ENCODE results near the gene NPY5R. TPM values are rescaled to one million over a fixed set of nuclear protein-coding genes. Genes with fewer than 3 reads are reported as not detected.
A peak's percentile ranks its signal among the peaks of the same experiment; 100 is the strongest.

Gene NPY5R
- total and polyA plus RNA-seq, 2 of the 13 experiments (the other 11 are each of a cell fraction or from before 2014, with no cell fraction given) = not detected

DNA sequence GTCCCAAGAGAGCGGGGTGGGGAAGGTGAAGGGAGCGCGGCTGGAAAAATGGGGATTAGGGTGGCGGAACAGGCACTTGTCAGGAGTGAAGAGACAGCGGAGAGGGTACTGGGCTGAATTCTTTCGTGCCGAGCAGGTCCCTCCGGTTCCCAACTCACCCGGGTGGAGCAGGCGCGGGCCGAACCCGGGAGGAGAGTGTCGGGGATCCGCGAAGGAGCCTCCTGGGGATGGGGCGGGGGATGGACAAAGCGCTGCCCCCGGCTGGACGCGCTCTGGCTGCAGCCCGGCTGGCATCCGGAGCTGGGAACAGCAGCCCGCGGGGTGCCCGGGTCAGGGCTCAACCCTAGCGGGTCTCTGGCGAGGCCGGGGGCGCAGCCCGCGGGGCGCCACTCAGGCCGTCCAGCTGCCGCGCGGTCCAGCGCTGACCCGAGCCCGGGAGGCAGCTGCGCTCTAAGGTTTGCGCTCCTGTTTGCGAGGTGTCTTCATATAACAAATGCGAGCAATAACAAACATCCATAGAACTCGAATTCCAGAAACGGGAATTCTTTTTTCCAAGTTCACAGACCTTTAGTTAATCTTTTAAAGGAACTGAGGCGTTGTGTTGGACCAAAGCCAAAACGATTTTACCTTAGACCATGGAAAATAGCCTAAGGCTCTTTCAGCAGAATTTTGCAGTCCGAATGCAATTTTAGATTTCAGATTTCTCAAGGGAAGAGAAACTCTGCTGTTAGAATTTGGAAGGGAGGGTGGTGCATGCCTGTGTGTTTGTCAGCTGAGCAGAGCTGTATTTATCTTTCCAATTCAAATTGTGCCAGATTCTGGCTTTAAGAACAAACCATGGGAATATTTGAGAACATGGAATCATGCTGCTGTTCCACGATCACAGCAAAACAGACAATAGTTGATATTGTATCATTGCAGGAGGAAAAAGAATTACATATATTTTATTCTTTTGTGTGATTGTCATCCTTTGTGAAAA is 744 bp downstream of the NPY5R start:
- ATAC-seq (peak; percentile 67), DNase-seq (ENCODE audit: low spot score) (no peak), FAIRE-seq (no peak)
- Histone ChIP-seq H3K36me3 (replicated peaks in 1 of 2; ENCODE audit: control insufficient read depth in 1 of 2, insufficient read depth in 2 of 2, low read length in 2 of 2) (no peaks in the 10 kb centered on the region), H3K4me2 (ENCODE audit: low read depth, low read length) (no peak overlapping the region), H3K4me1 (ENCODE audit: insufficient read depth, low read length) (no peaks in the 10 kb centered on the region), H3K27me3 (ENCODE audit: control insufficient read depth in 1 of 2, insufficient read depth in 2 of 2, low read length in 2 of 2) (no peaks in the 10 kb centered on the region; a peak in 1 of 5 replicates), H3K27ac (ENCODE audit: extremely low read length, insufficient read depth, low read length) (no peak overlapping the region), H2AFZ (ENCODE audit: low read length) (no peak overlapping the region), H3K9ac (ENCODE audit: insufficient read depth, low read depth, low read length) (no peak overlapping the region), H4K20me1 (ENCODE audit: insufficient read depth, low read length) (no peaks in the 10 kb centered on the region), H3K79me2 (ENCODE audit: insufficient read depth, low read length) (no peaks in the 10 kb centered on the region), H3K4me3 (replicated peaks in 1 of 3; ENCODE audit: insufficient read depth in 1 of 3, low read depth in 2 of 3, low read length in 3 of 3) (no peak overlapping the region), H3K9me3 (ENCODE audit: low read length) (no peaks in the 10 kb centered on the region)
- 7% methylated on average over 5 of the region's 50 CpGs for WGBS (ENCODE audit: low lambda C conversion rate)
- ChIA-PET CTCF (ENCODE audit: low intra/inter-chr PET ratio, low total read pairs) (no interaction called here), POLR2A (no interaction called here)
- in situ Hi-C loops (cut with HindIII; ENCODE audit: extremely low pct_ligation_motif_present, low pct_unique_long_range_greater_than_20kb) (no loop called here), intact Hi-C loops (cut with micrococcal nuclease; ENCODE audit: unreplicated experiment) (no loop called here)
- TF ChIP-seq SETDB1 (CRISPR knock-in tag; IDR thresholded peaks at IDR 0.05; ENCODE audit: borderline replicate concordance) = no peak
- TF ChIP-seq, protein P1, sequence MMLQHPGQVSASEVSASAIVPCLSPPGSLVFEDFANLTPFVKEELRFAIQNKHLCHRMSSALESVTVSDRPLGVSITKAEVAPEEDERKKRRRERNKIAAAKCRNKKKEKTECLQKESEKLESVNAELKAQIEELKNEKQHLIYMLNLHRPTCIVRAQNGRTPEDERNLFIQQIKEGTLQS (CRISPR knock-in tag; IDR thresholded peaks at IDR 0.05) = no peak
- TF ChIP-seq, protein P2, sequence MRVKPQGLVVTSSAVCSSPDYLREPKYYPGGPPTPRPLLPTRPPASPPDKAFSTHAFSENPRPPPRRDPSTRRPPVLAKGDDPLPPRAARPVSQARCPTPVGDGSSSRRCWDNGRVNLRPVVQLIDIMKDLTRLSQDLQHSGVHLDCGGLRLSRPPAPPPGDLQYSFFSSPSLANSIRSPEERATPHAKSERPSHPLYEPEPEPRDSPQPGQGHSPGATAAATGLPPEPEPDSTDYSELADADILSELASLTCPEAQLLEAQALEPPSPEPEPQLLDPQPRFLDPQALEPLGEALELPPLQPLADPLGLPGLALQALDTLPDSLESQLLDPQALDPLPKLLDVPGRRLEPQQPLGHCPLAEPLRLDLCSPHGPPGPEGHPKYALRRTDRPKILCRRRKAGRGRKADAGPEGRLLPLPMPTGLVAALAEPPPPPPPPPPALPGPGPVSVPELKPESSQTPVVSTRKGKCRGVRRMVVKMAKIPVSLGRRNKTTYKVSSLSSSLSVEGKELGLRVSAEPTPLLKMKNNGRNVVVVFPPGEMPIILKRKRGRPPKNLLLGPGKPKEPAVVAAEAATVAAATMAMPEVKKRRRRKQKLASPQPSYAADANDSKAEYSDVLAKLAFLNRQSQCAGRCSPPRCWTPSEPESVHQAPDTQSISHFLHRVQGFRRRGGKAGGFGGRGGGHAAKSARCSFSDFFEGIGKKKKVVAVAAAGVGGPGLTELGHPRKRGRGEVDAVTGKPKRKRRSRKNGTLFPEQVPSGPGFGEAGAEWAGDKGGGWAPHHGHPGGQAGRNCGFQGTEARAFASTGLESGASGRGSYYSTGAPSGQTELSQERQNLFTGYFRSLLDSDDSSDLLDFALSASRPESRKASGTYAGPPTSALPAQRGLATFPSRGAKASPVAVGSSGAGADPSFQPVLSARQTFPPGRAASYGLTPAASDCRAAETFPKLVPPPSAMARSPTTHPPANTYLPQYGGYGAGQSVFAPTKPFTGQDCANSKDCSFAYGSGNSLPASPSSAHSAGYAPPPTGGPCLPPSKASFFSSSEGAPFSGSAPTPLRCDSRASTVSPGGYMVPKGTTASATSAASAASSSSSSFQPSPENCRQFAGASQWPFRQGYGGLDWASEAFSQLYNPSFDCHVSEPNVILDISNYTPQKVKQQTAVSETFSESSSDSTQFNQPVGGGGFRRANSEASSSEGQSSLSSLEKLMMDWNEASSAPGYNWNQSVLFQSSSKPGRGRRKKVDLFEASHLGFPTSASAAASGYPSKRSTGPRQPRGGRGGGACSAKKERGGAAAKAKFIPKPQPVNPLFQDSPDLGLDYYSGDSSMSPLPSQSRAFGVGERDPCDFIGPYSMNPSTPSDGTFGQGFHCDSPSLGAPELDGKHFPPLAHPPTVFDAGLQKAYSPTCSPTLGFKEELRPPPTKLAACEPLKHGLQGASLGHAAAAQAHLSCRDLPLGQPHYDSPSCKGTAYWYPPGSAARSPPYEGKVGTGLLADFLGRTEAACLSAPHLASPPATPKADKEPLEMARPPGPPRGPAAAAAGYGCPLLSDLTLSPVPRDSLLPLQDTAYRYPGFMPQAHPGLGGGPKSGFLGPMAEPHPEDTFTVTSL (CRISPR knock-in tag; IDR thresholded peaks at IDR 0.05; ENCODE audit: borderline replicate concordance) = no peak
- TF ChIP-seq ZNF550 (CRISPR knock-in tag; IDR thresholded peaks at IDR 0.05; ENCODE audit: borderline replicate concordance) = no peak
- no peak for TF ChIP-seq ETV5 (CRISPR knock-in tag; IDR thresholded peaks at IDR 0.05; ENCODE audit: borderline replicate concordance)
- TF ChIP-seq ZNF530 (CRISPR knock-in tag; IDR thresholded peaks at IDR 0.05; ENCODE audit: low read depth) = no peak
- TF ChIP-seq ZNF781 (CRISPR knock-in tag; IDR thresholded peaks at IDR 0.05; ENCODE audit: borderline replicate concordance, not compliant biosample characterization) = no peak
- TF ChIP-seq ZBTB10 (CRISPR knock-in tag; IDR thresholded peaks at IDR 0.05; ENCODE audit: borderline replicate concordance) = no peak
- no peak for TF ChIP-seq RARA (CRISPR knock-in tag; IDR thresholded peaks at IDR 0.05)
- BruUV-seq (replicated peaks) = no TSS peak
